Panc1 (cell line): ENCODE data around the gene NDE1. TPM values are rescaled to one million over a fixed set of nuclear protein-coding genes. Genes with fewer than 3 reads are reported as not detected.
"Not testable (repeated sequence)": the region's sequence is repeated elsewhere in the genome, so short reads cannot be mapped to it uniquely, and the experiment has no call there.

Experiments
- ATAC-seq: fragments of 200-7000 bp; cut with Tn5 transposase; 2 replicates; pipeline ENCODE4 v1.9.1; 2020; ENCODE audit warnings: mild to moderate bottlenecking, moderate library complexity
- BruUV-seq: library from RNA; stranded (reverse); fragments of 400-500 nt; replicated peaks from 2 replicates; lab custom pipeline; 2021; lab: Mats Ljungman, UMichigan
- CTCF ChIA-PET: fragments of 300-600 bp; sonication (Branson Sonifier 250); formaldehyde crosslinking; loops from one replicate; lab custom pipeline; 2022; ENCODE audit warnings: antibody characterized with exemption; lab: Charles Lee
- POLR2A ChIA-PET: fragments of 300-600 bp; sonication (Branson Sonifier 250); formaldehyde crosslinking; loops from one replicate; lab custom pipeline; 2022; ENCODE audit warnings: antibody characterized with exemption; lab: Charles Lee
- DNase-seq: peaks from one replicate; pipeline ENCODE4 v3.0.0-alpha.2; 2010; ENCODE audit warnings: low read depth, low spot score
- H3K27ac ChIP-seq: 2 replicates; pipeline ENCODE4 v1.5.1; 2011; ENCODE audit warnings: mild to moderate bottlenecking, low read length, inconsistent platforms
- H3K27me3 ChIP-seq: fragments of 200-500 bp; sonication (Bioruptor generic); 2 replicates; pipeline ENCODE4 v1.6.0; 2014; ENCODE audit warnings: low read length, inconsistent platforms; ENCODE audit not compliant: control insufficient read depth, insufficient read depth
- H3K36me3 ChIP-seq: fragments of 200-500 bp; sonication (Bioruptor generic); 2 replicates; pipeline ENCODE4 v1.5.1; 2014; ENCODE audit warnings: inconsistent platforms, mild to moderate bottlenecking, low read length, moderate library complexity; ENCODE audit not compliant: control insufficient read depth, insufficient read depth
- H3K4me1 ChIP-seq: 2 replicates; pipeline ENCODE4 v1.5.1; 2011; ENCODE audit warnings: inconsistent platforms, mild to moderate bottlenecking, low read length, moderate library complexity; ENCODE audit not compliant: control insufficient read depth, insufficient read depth
- H3K4me3 ChIP-seq, 2 experiments: 2 replicates each; pipeline ENCODE4 v1.5.1; 2011 to 2012; ENCODE audit warnings: low read depth in 2 of 2, low read length in 2 of 2, mild to moderate bottlenecking in 2 of 2, inconsistent platforms in 1 of 2, moderate library complexity in 1 of 2
- H3K9me3 ChIP-seq: fragments of 200-500 bp; sonication (Bioruptor generic); 2 replicates; pipeline ENCODE4 v1.5.1; 2014; ENCODE audit warnings: low read depth, mild to moderate bottlenecking, inconsistent platforms, low read length, moderate library complexity; ENCODE audit not compliant: control insufficient read depth, insufficient read depth
- CTCF ChIP-seq: fragments of 450-650 bp; IDR thresholded peaks from 2 replicates; pipeline ENCODE4 v1.5.1; 2017; ENCODE audit warnings: mild to moderate bottlenecking
- POLR2AphosphoS5 ChIP-seq: IDR thresholded peaks from 2 replicates; pipeline ENCODE4 v1.6.1; 2012; ENCODE audit warnings: mild to moderate bottlenecking, low read depth, low read length, moderate library complexity
- REST ChIP-seq, 2 experiments: IDR thresholded peaks; 2 replicates each; pipeline ENCODE4 v1.6.1; 2011 to 2012; ENCODE audit warnings: low read depth in 2 of 2, control low read depth in 1 of 2, low read length in 1 of 2, mild to moderate bottlenecking in 1 of 2, moderate library complexity in 1 of 2; ENCODE audit not compliant: insufficient read depth in 1 of 2
- SIN3A ChIP-seq: IDR thresholded peaks from 2 replicates; pipeline ENCODE4 v1.6.1; 2012; ENCODE audit warnings: low read depth, mild to moderate bottlenecking, low read length, moderate library complexity, borderline replicate concordance; ENCODE audit not compliant: insufficient read depth
- TCF7L2 ChIP-seq: IDR thresholded peaks from 2 replicates; pipeline ENCODE4 v1.6.1; 2011; ENCODE audit warnings: mild to moderate bottlenecking, low read depth, low read length, inconsistent platforms
- in situ Hi-C: cut with HindIII; loops from 2 replicates; pipeline ENCODE4 v1.10.0; 2016; ENCODE audit warnings: low sequenced_read_pairs, low pct_unique_long_range_greater_than_20kb
- intact Hi-C: fragments of 100-400 bp; cut with micrococcal nuclease; formaldehyde crosslinking; loops from one replicate; pipeline ENCODE4 v1.10.0; 2022; ENCODE audit not compliant: unreplicated experiment
- total RNA-seq: library from RNA; stranded (reverse); gene quantifications from one replicate; pipeline ENCODE4 v1.2.1, GENCODE V29; 2021; ENCODE audit not compliant: unreplicated experiment

The NDE1 gene
- total RNA-seq, 1 experiment from 2014 or later: 99.1 TPM

GRCh38 chr16:15654591-15654990, 4.5 kb downstream of the NDE1 start:
- DNase-seq (no peak), ATAC-seq (no peak)
- TF ChIP-seq REST (IDR thresholded peaks at IDR 0.05; ENCODE audit: insufficient read depth in 1 of 2, low read depth in 2 of 2, low read length in 1 of 2) (no peak), POLR2AphosphoS5 (no peak), TCF7L2 (no peak), CTCF (no peak), SIN3A (no peak)
- Histone ChIP-seq H3K27ac (no peak overlapping the region), H3K27me3 (no peaks in the 10 kb centered on the region), H3K36me3 (no peaks in the 10 kb centered on the region; the same call in 1 of the 2 replicates), H3K4me1 (peaks cover 4% of the 10 kb centered on the region; the same call in 1 of the 2 replicates), H3K4me3 (no peak overlapping the region), H3K9me3 (no peaks in the 10 kb centered on the region)
- CTCF ChIA-PET: no interaction called here
- in situ Hi-C loops: no loop called here
- POLR2A ChIA-PET: no interaction called here
- intact Hi-C loops: no loop called here
- no TSS peak for BruUV-seq

GRCh38 chr16:15655561-15655960, 5.5 kb downstream of the NDE1 start:
- DNase-seq, POLR2A ChIA-PET, in situ Hi-C loops, H3K27ac ChIP-seq, H3K36me3 ChIP-seq, H3K4me3 ChIP-seq, intact Hi-C loops, ATAC-seq, H3K27me3 ChIP-seq, H3K4me1 ChIP-seq, CTCF ChIA-PET, H3K9me3 ChIP-seq: not testable (repeated sequence)
- TSS peak; percentile 33 for BruUV-seq

GRCh38 chr16:15658149-15658548, 8.1 kb downstream of the NDE1 start:
- ATAC-seq: 0 out of 2 replicates have a peak, but pooled peaks have one; percentile 37
- H3K36me3 ChIP-seq: no peaks in the 10 kb centered on the region
- TF ChIP-seq TCF7L2: no peak
- TF ChIP-seq CTCF: no peak
- TF ChIP-seq SIN3A: no peak
- no peak for TF ChIP-seq POLR2AphosphoS5
- TF ChIP-seq REST (IDR thresholded peaks at IDR 0.05; ENCODE audit: insufficient read depth in 1 of 2, low read depth in 2 of 2, low read length in 1 of 2): no peak
- no peaks in the 10 kb centered on the region for H3K9me3 ChIP-seq
- H3K4me1 ChIP-seq: peaks cover under 1% of the 10 kb centered on the region; the same call in 1 of the 2 replicates
- intact Hi-C loops: no loop called here
- in situ Hi-C loops: no loop called here
- ChIA-PET CTCF (no interaction called here), POLR2A (no interaction called here)
- H3K4me3 ChIP-seq: no peak overlapping the region
- H3K27ac ChIP-seq: no peak overlapping the region
- DNase-seq: no peak
- H3K27me3 ChIP-seq: no peaks in the 10 kb centered on the region
- BruUV-seq: no TSS peak
